GM12864 (cell line): Measurements from ENCODE around the gene TUBGCP3.

Experiments used
- DNase-seq: peaks from one replicate; pipeline ENCODE4 v3.0.0-alpha.2; 2011; ENCODE audit warnings: low read depth
- H3K4me3 ChIP-seq: 2 replicates; pipeline ENCODE4 v1.5.1; 2011; ENCODE audit warnings: mild to moderate bottlenecking, low read depth, low read length, control low read depth
- CTCF ChIP-seq: IDR thresholded peaks from 2 replicates; pipeline ENCODE4 v1.5.1; 2011; ENCODE audit warnings: low read depth, mild to moderate bottlenecking, moderate library complexity, low read length, control low read depth, inconsistent platforms; ENCODE audit errors: missing control alignments

TUBGCP3 gene

DNA sequence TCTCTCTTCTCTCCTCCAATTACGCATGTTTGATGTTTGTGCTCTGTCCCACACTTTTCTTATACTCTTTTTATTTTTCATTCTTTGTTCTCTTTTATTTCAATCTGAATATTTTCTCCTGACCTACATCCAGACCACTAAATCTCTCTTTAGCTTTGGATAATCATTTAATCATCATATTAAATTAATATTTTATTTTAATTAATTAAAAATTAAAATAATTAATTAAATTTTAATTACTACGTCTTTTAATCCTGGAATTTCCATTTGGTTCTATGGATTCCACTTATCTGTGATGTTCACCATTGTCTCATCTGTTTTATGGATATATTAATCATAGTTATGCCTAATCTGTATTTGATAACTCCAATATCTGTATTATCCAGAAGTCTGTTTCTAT lies 149.4 kb downstream of the TUBGCP3 start:
- TF ChIP-seq CTCF: no peak
- no peak for DNase-seq
- no peak overlapping the region for H3K4me3 ChIP-seq

DNA sequence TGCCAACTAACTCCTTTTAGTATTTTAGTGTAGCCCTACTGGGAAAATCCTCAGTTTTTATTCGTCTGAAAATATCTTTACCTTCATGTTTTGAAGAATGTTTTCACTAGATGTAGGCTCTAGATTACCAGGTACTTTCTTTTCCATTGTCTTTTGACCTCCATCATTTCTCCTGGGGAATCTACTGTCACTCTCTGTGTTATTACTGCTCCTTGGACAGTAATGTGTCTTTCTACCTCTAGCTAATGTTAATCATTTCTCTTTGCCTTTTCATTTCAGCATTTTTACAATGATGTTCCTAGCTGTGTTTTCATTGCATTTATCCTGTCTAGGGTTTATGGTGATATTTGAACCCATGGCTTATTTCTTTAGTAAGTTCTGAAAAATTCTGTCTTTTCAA lies 149.9 kb downstream of the TUBGCP3 start:
- DNase-seq: no peak
- H3K4me3 ChIP-seq: no peak overlapping the region
- TF ChIP-seq CTCF: no peak

DNA sequence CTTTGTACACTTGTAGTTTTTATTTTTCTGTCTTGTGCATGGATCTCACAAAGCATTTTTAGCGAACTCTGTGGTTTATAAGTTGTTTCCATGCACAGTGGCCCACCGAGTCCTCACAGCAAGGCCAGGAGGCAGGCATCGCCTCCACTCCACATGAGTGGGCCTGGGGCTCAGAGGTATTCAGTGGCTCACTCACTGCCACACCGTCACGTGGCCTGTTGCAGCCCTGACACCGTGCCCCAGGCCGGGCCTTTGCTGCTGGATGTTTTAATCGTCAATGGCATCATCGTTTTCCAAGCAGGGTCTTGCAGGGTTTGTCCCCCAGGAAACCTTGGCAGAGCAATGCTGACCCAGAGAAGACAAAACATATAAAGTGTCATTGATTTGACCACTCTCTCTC lies 152.0 kb downstream of the TUBGCP3 start:
- no peak overlapping the region for H3K4me3 ChIP-seq
- no peak for DNase-seq
- no peak for TF ChIP-seq CTCF
